B cell (primary cell): ENCODE results near the gene SMARCC2. TPM values are rescaled to one million over a fixed set of nuclear protein-coding genes. Genes with fewer than 3 reads are reported as not detected.

Source experiments
- ATAC-seq: fragments of 200-7000 bp; cut with Tn5 transposase; one replicate; pipeline ENCODE4 v1.10.0; 2021; ENCODE audit warnings: low read depth, mild to moderate bottlenecking, moderate number of reproducible peaks, moderate library complexity
- CTCF ChIA-PET: fragments of 350-600 bp; sonication (Branson Sonifier 250); formaldehyde crosslinking; loops from one replicate; lab custom pipeline; 2021; ENCODE audit warnings: antibody characterized with exemption, inconsistent platforms; lab: Charles Lee
- POLR2A ChIA-PET: fragments of 350-600 bp; sonication (Branson Sonifier 250); formaldehyde crosslinking; loops from one replicate; lab custom pipeline; 2021; ENCODE audit warnings: antibody characterized with exemption; lab: Charles Lee
- DNase-seq: peaks from one replicate; pipeline ENCODE4 v3.0.0; 2013
- H2AFZ ChIP-seq: 2 replicates; pipeline ENCODE4 v1.6.1; 2012; ENCODE audit warnings: mild to moderate bottlenecking, low read depth, low read length; ENCODE audit not compliant: insufficient read depth, poor library complexity, severe bottlenecking
- H3K27ac ChIP-seq, 2 donors: 1 replicate in 1 of 2; 2 replicates in 1 of 2; pipeline ENCODE4 v1.5.1; 2012 to 2013; ENCODE audit warnings: low read length in 2 of 2, mild to moderate bottlenecking in 2 of 2, moderate library complexity in 1 of 2
- H3K27me3 ChIP-seq, 4 experiments: fragments of 200-600 bp in 1 of 4; sonication (generic) in 1 of 4; replicated peaks in 1 of 4; 1 replicate in 2 of 4; 2 replicates in 2 of 4; pipeline versions ENCODE4 v1.6.1 to v1.7.0; 2013 to 2016; ENCODE audit warnings: low read length in 3 of 4, mild to moderate bottlenecking in 2 of 4, mixed read lengths in 1 of 4, moderate library complexity in 1 of 4; ENCODE audit not compliant: insufficient read depth in 4 of 4, control insufficient read depth in 3 of 4; ENCODE audit errors: control extremely low read depth in 1 of 4
- H3K36me3 ChIP-seq, 2 experiments: replicated peaks in 1 of 2; 1 replicate in 1 of 2; 2 replicates in 1 of 2; pipeline versions ENCODE4 v1.6.1 to v1.7.1; 2013; ENCODE audit warnings: low read length in 1 of 2; ENCODE audit not compliant: insufficient read depth in 2 of 2, control insufficient read depth in 1 of 2; ENCODE audit errors: control extremely low read depth in 1 of 2, extremely low read depth in 1 of 2
- H3K4me1 ChIP-seq, 2 donors: fragments of 200-600 bp in 1 of 2; sonication (generic) in 1 of 2; 1 replicate in 1 of 2; 2 replicates in 1 of 2; pipeline versions ENCODE4 v1.5.1 to v1.6.1; 2013 to 2017; ENCODE audit warnings: low read length in 2 of 2; ENCODE audit not compliant: control insufficient read depth in 2 of 2, insufficient read depth in 2 of 2
- H3K4me2 ChIP-seq: replicated peaks from 2 replicates; pipeline ENCODE3; 2012; ENCODE audit warnings: mild to moderate bottlenecking, low read depth, low read length; ENCODE audit not compliant: poor library complexity, severe bottlenecking
- H3K4me3 ChIP-seq, 5 experiments: fragments of 200-600 bp in 1 of 5; sonication (generic) in 1 of 5; 1 replicate in 3 of 5; 2 replicates in 2 of 5; pipeline versions ENCODE4 v1.5.1 to v1.7.0; 2011 to 2016; ENCODE audit warnings: low read length in 4 of 5, mild to moderate bottlenecking in 4 of 5, low read depth in 2 of 5, control low read depth in 1 of 5, moderate library complexity in 1 of 5; ENCODE audit not compliant: insufficient read depth in 1 of 5; ENCODE audit errors: control extremely low read depth in 1 of 5, extremely low read depth in 1 of 5
- H3K79me2 ChIP-seq: fragments of 200-600 bp; sonication (generic); one replicate; pipeline ENCODE4 v1.6.0; 2016; ENCODE audit warnings: low read length; ENCODE audit not compliant: control insufficient read depth, insufficient read depth
- H3K9ac ChIP-seq: fragments of 200-600 bp; sonication (generic); 2 replicates; pipeline ENCODE4 v1.6.1; 2017; ENCODE audit warnings: mild to moderate bottlenecking, low read length, moderate library complexity
- H3K9me3 ChIP-seq, 3 donors: one replicate each; pipeline versions ENCODE4 v1.6.1 to v1.7.1; 2013; ENCODE audit warnings: low read length in 2 of 3; ENCODE audit not compliant: control insufficient read depth in 2 of 3, insufficient read depth in 1 of 3; ENCODE audit errors: control extremely low read depth in 1 of 3
- H4K20me1 ChIP-seq: 2 replicates; pipeline ENCODE4 v1.6.0; 2012; ENCODE audit warnings: mild to moderate bottlenecking, low read length; ENCODE audit not compliant: insufficient read depth, control insufficient read depth, poor library complexity, severe bottlenecking
- H3K27ac Mint-ChIP-seq: one replicate; pipeline ENCODE4 v1.8.0; 2021; ENCODE audit warnings: mixed read lengths
- H3K27me3 Mint-ChIP-seq: one replicate; pipeline ENCODE4 v1.8.0; 2021; ENCODE audit warnings: mixed read lengths
- H3K4me1 Mint-ChIP-seq: one replicate; pipeline ENCODE4 v1.8.0; 2021; ENCODE audit warnings: mixed read lengths
- H3K4me3 Mint-ChIP-seq: one replicate; pipeline ENCODE4 v1.8.0; 2021; ENCODE audit warnings: mixed read lengths
- H3K9me3 Mint-ChIP-seq: one replicate; pipeline ENCODE4 v1.8.0; 2022; ENCODE audit warnings: mixed read lengths; ENCODE audit not compliant: insufficient read depth
- EZH2 ChIP-seq: IDR thresholded peaks from 2 replicates; pipeline ENCODE4 v1.6.1; 2012; ENCODE audit warnings: borderline replicate concordance, low read depth, mild to moderate bottlenecking, moderate library complexity, low read length; ENCODE audit not compliant: insufficient read depth, poor library complexity, severe bottlenecking
- WGBS: methylation state at CpG from one replicate; pipeline ENCODE4 v1.1.5; 2013; ENCODE audit warnings: missing lambda C conversion rate; ENCODE audit not compliant: insufficient coverage; 5-methylcytosine and 5-hydroxymethylcytosine counted together
- intact Hi-C: fragments of 100-400 bp; cut with micrococcal nuclease; formaldehyde crosslinking; loops from one replicate; pipeline ENCODE4 v1.10.0; 2022
- polyA plus RNA-seq: library from polyadenylated mRNA; depleted of rRNA; stranded (reverse); fragments of >200 nt; gene quantifications from 2 replicates; pipeline ENCODE4 v1.2.3, GENCODE V29; 2012
- total RNA-seq, 2 donors: library from RNA; stranded (reverse); fragments of 120-200 nt in 1 of 2; gene quantifications; 1 replicate in 1 of 2; 2 replicates in 1 of 2; pipeline versions ENCODE4 v1.2.3 to v1.2.4, GENCODE V29; 2013 to 2022
- TF ChIP-seq, protein P1 (sequence below): fragments of 200-600 bp; IDR thresholded peaks from one replicate; pipeline ENCODE4 v1.8.0; 2022; ENCODE audit warnings: antibody characterized with exemption, mild to moderate bottlenecking

Gene SMARCC2
- total and polyA plus RNA-seq, 2 donors (not counting 1 experiment from before 2014, with no cell fraction given) = 70.4 to 198 TPM

DNA sequence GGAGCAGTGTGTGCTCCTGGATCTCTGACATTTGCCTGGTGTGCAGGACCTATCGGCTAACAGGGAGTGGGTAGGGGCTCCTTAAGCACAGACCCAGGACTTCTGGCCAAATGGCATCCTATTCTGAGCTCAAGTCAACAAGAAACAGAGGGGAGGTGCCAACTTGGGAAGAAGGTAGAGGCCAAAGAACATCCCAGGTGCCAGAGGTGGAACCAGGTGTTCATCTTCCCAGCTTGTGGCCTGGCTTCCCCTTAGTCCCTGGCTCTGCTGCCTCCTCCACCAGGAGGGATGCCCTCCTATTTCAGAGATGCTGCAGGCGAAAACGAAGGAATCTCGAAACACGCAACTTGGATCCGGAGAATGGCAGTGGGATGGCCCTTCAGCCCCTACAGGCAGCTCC, 46.8 kb upstream of the SMARCC2 start:
- no peak overlapping the region for H2AFZ ChIP-seq
- H3K9me3 ChIP-seq = no peaks in the 10 kb centered on the region
- 93% methylated on average over 6 of the region's 6 CpGs for WGBS
- H3K36me3 ChIP-seq = peaks cover 0 to 12% of the 10 kb centered on the region in 2 experiments
- no peak overlapping the region for H3K4me2 ChIP-seq
- H3K27me3 ChIP-seq = no peaks in the 10 kb centered on the region
- no peak for TF ChIP-seq EZH2
- TF ChIP-seq, protein P1, sequence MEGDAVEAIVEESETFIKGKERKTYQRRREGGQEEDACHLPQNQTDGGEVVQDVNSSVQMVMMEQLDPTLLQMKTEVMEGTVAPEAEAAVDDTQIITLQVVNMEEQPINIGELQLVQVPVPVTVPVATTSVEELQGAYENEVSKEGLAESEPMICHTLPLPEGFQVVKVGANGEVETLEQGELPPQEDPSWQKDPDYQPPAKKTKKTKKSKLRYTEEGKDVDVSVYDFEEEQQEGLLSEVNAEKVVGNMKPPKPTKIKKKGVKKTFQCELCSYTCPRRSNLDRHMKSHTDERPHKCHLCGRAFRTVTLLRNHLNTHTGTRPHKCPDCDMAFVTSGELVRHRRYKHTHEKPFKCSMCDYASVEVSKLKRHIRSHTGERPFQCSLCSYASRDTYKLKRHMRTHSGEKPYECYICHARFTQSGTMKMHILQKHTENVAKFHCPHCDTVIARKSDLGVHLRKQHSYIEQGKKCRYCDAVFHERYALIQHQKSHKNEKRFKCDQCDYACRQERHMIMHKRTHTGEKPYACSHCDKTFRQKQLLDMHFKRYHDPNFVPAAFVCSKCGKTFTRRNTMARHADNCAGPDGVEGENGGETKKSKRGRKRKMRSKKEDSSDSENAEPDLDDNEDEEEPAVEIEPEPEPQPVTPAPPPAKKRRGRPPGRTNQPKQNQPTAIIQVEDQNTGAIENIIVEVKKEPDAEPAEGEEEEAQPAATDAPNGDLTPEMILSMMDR = no peak
- Mint-ChIP-seq H3K27ac (no peak overlapping the region), H3K4me1 (no peaks in the 10 kb centered on the region), H3K4me3 (no peak overlapping the region), H3K27me3 (no peaks in the 10 kb centered on the region), H3K9me3 (no peaks in the 10 kb centered on the region)
- H3K4me3 ChIP-seq = no peak overlapping the region
- no peak overlapping the region for H3K9ac ChIP-seq
- DNase-seq (no peak), ATAC-seq (no peak)
- H4K20me1 ChIP-seq = no peaks in the 10 kb centered on the region
- no peaks in the 10 kb centered on the region for H3K79me2 ChIP-seq
- ChIA-PET CTCF (interaction anchor here (0.6 to 1.3 kb wide), 2 partner anchors 16 to 47 kb away, joined by 3 to 4 read pairs; partner anchors contain the start of gene SMARCC2), POLR2A (no interaction called here)
- no peak overlapping the region for H3K27ac ChIP-seq
- no peaks in the 10 kb centered on the region for H3K4me1 ChIP-seq
- intact Hi-C loops = no loop called here

- no peak for TF ChIP-seq EZH2
- TF ChIP-seq, protein P1 = no peak
- Histone ChIP-seq H3K9ac (no peak overlapping the region), H3K4me3 (no peak overlapping the region), H3K27me3 (no peaks in the 10 kb centered on the region), H3K27ac (no peak overlapping the region), H4K20me1 (no peaks in the 10 kb centered on the region), H3K36me3 (peaks cover 0 to under 1% of the 10 kb centered on the region in 2 experiments), H3K4me1 (no peaks in the 10 kb centered on the region), H3K79me2 (no peaks in the 10 kb centered on the region), H2AFZ (no peak overlapping the region), H3K9me3 (no peaks in the 10 kb centered on the region), H3K4me2 (no peak overlapping the region)
- ATAC-seq (no peak), DNase-seq (no peak)
- ChIA-PET CTCF (interaction anchor here (0.7 to 1.3 kb wide), 2 partner anchors 41 to 45 kb away, joined by 3 to 4 read pairs; partner anchors contain the start of gene SMARCC2), POLR2A (interaction anchor here (0.7 kb wide), 1 partner anchor 64 kb away, joined by 6 read pairs; no protein-coding TSS in a partner anchor)
- no peaks in the 10 kb centered on the region for H3K9me3 Mint-ChIP-seq
- no peaks in the 10 kb centered on the region for H3K27me3 Mint-ChIP-seq
- WGBS = 95% methylated on average over 16 of the region's 16 CpGs
- H3K4me3 Mint-ChIP-seq = no peak overlapping the region
- intact Hi-C loops = no loop called here
- H3K27ac Mint-ChIP-seq = no peak overlapping the region
- H3K4me1 Mint-ChIP-seq = no peaks in the 10 kb centered on the region
These were observed 45.6 kb upstream of the SMARCC2 start for GRCh38 chr12:56234746-56235436.
